Cerebellar cortex (tissue), 1 donor: ENCODE data around the gene CXCL6.

Experiments
- DNase-seq: peaks from one replicate; pipeline ENCODE4 v3.0.0-alpha.2; 2015; ENCODE audit warnings: low spot score

CXCL6 gene

GRCh38 chr4:73836373-73837279 lies at the start of gene CXCL6:
CXCL6 (plus strand) TSS chr4:73836678; CDS start chr4:73836751, 73 bp downstream.
- no peak for DNase-seq

GRCh38 chr4:73788411-73788810 lies 48.1 kb upstream of the CXCL6 start:
- no peak for DNase-seq

- DNase-seq, result no peak
These were observed 37.6 kb upstream of the CXCL6 start for GRCh38 chr4:73798842-73799241.

- DNase-seq, result no peak
These were observed 36.3 kb upstream of the CXCL6 start for GRCh38 chr4:73800206-73800605.

GRCh38 chr4:73801692-73802091 lies 34.8 kb upstream of the CXCL6 start:
- no peak for DNase-seq

GRCh38 chr4:73803213-73803612 lies 33.3 kb upstream of the CXCL6 start:
- DNase-seq, result no peak

GRCh38 chr4:73810191-73810590 lies 26.3 kb upstream of the CXCL6 start:
- DNase-seq, result no peak

- no peak for DNase-seq
These were observed 24.6 kb upstream of the CXCL6 start for GRCh38 chr4:73811841-73812240.

- DNase-seq, result no peak
These were observed 21.8 kb upstream of the CXCL6 start for GRCh38 chr4:73814679-73815078.

GRCh38 chr4:73815145-73815544 lies 21.3 kb upstream of the CXCL6 start:
- no peak for DNase-seq

- DNase-seq, result no peak
These were observed 19.7 kb upstream of the CXCL6 start for GRCh38 chr4:73816814-73817213.

- no peak for DNase-seq
These were observed 19.1 kb upstream of the CXCL6 start for GRCh38 chr4:73817341-73817740.

GRCh38 chr4:73821325-73821724 lies 15.2 kb upstream of the CXCL6 start:
- DNase-seq, result no peak

- DNase-seq, result no peak
These were observed 14.1 kb upstream of the CXCL6 start for GRCh38 chr4:73822389-73822788.

GRCh38 chr4:73822812-73823504 lies 13.5 kb upstream of the CXCL6 start:
- DNase-seq, result no peak

GRCh38 chr4:73823760-73824159 lies 12.7 kb upstream of the CXCL6 start:
- DNase-seq, result no peak

- no peak for DNase-seq
These were observed 7.5 kb upstream of the CXCL6 start for GRCh38 chr4:73828956-73829355.

- no peak for DNase-seq
These were observed 4.9 kb upstream of the CXCL6 start for GRCh38 chr4:73831569-73831968.

- no peak for DNase-seq
These were observed 3.7 kb upstream of the CXCL6 start for GRCh38 chr4:73832651-73833237.

GRCh38 chr4:73839071-73839470 lies 2.6 kb downstream of the CXCL6 start:
- DNase-seq, result no peak

GRCh38 chr4:73839715-73840114 lies 3.2 kb downstream of the CXCL6 start:
- DNase-seq, result no peak

- no peak for DNase-seq
These were observed 4.9 kb downstream of the CXCL6 start for GRCh38 chr4:73841243-73841925.
